ENCODE data around the gene SERPINB11.

SERPINB11 gene

GRCh38 chr18:63689064-63689463 lies 13.7 kb upstream of the SERPINB11 start:
- H3K4me1 ChIP-seq = no peaks in the 10 kb centered on the region
- H3K9me3 ChIP-seq = no peaks in the 10 kb centered on the region
- H3K4me3 ChIP-seq (ENCODE audit: low read depth, low read length) = no peak overlapping the region
- no peaks in the 10 kb centered on the region for H3K27me3 ChIP-seq
- no peaks in the 10 kb centered on the region for H3K36me3 ChIP-seq
- TF ChIP-seq CTCF (IDR thresholded peaks at IDR 0.05; ENCODE audit: low read depth, low read length) = no peak
- no peak for DNase-seq

GRCh38 chr18:63697097-63697660 lies 5.6 kb upstream of the SERPINB11 start:
- Histone ChIP-seq H3K4me3 (ENCODE audit: low read depth, low read length) (no peak overlapping the region), H3K27me3 (no peaks in the 10 kb centered on the region), H3K9me3 (no peaks in the 10 kb centered on the region), H3K4me1 (no peaks in the 10 kb centered on the region), H3K36me3 (no peaks in the 10 kb centered on the region)
- no peak for TF ChIP-seq CTCF (IDR thresholded peaks at IDR 0.05; ENCODE audit: low read depth, low read length)
- DNase-seq = no peak

GRCh38 chr18:63700501-63700900 lies 2.3 kb upstream of the SERPINB11 start:
- H3K4me3 ChIP-seq (ENCODE audit: low read depth, low read length) = no peak overlapping the region
- H3K9me3 ChIP-seq = no peaks in the 10 kb centered on the region

GRCh38 chr18:63701952-63702351 lies 808 bp upstream of the SERPINB11 start:
- TF ChIP-seq CTCF (IDR thresholded peaks at IDR 0.05; ENCODE audit: low read depth, low read length) = no peak

More at GRCh38 chr18:63700501-63700900, 2.3 kb upstream of the SERPINB11 start:
- H3K36me3 ChIP-seq = no peaks in the 10 kb centered on the region
- H3K4me1 ChIP-seq = no peaks in the 10 kb centered on the region
- H3K27me3 ChIP-seq = no peaks in the 10 kb centered on the region
- DNase-seq = no peak
- no peak for TF ChIP-seq CTCF (IDR thresholded peaks at IDR 0.05; ENCODE audit: low read depth, low read length)

GRCh38 chr18:63705401-63705800 lies 2.6 kb downstream of the SERPINB11 start:
- H3K36me3 ChIP-seq = no peaks in the 10 kb centered on the region
- DNase-seq = no peak
- H3K4me3 ChIP-seq (ENCODE audit: low read depth, low read length) = no peak overlapping the region
- no peak for TF ChIP-seq CTCF (IDR thresholded peaks at IDR 0.05; ENCODE audit: low read depth, low read length)
- no peaks in the 10 kb centered on the region for H3K4me1 ChIP-seq
- H3K27me3 ChIP-seq = no peaks in the 10 kb centered on the region
- no peaks in the 10 kb centered on the region for H3K9me3 ChIP-seq

More at GRCh38 chr18:63701952-63702351, 808 bp upstream of the SERPINB11 start:
- Histone ChIP-seq H3K4me1 (no peaks in the 10 kb centered on the region), H3K9me3 (no peaks in the 10 kb centered on the region), H3K4me3 (ENCODE audit: low read depth, low read length) (no peak overlapping the region), H3K36me3 (no peaks in the 10 kb centered on the region), H3K27me3 (no peaks in the 10 kb centered on the region)
- DNase-seq = no peak

GRCh38 chr18:63707816-63708215 lies 5.1 kb downstream of the SERPINB11 start:
- no peak for TF ChIP-seq CTCF (IDR thresholded peaks at IDR 0.05; ENCODE audit: low read depth, low read length)
- Histone ChIP-seq H3K4me1 (no peaks in the 10 kb centered on the region), H3K27me3 (no peaks in the 10 kb centered on the region), H3K4me3 (ENCODE audit: low read depth, low read length) (no peak overlapping the region), H3K36me3 (no peaks in the 10 kb centered on the region), H3K9me3 (no peaks in the 10 kb centered on the region)
- DNase-seq = no peak
